ENCODE data around the gene SERINC5. TPM values are rescaled to one million over a fixed set of nuclear protein-coding genes. Genes with fewer than 3 reads are reported as not detected.

Gene SERINC5
- total RNA-seq, 4 donors from 2014 or later, result 19.5 to 32.8 (median 25.6) TPM

DNA sequence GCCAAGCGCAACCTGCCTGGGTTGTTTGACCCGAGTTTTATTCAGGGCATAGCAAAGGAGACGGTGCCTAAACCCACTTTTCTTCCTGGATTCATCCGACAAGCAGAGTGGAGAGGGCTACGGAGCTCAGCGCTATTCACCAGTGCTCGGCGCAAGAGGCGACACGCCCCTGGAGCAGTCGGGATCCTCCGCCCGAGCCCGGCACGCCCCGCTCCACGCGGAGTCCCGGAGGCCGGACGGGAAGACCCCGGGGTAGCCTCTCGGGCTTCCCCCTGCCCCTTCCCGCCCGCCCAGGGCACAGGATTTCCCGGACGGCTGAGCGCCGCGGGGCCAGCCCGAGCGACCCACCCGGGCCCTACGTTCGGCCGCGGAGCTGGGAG is 427 bp downstream of the SERINC5 start:
- TF ChIP-seq, protein P1, sequence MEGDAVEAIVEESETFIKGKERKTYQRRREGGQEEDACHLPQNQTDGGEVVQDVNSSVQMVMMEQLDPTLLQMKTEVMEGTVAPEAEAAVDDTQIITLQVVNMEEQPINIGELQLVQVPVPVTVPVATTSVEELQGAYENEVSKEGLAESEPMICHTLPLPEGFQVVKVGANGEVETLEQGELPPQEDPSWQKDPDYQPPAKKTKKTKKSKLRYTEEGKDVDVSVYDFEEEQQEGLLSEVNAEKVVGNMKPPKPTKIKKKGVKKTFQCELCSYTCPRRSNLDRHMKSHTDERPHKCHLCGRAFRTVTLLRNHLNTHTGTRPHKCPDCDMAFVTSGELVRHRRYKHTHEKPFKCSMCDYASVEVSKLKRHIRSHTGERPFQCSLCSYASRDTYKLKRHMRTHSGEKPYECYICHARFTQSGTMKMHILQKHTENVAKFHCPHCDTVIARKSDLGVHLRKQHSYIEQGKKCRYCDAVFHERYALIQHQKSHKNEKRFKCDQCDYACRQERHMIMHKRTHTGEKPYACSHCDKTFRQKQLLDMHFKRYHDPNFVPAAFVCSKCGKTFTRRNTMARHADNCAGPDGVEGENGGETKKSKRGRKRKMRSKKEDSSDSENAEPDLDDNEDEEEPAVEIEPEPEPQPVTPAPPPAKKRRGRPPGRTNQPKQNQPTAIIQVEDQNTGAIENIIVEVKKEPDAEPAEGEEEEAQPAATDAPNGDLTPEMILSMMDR (IDR thresholded peaks at IDR 0.05), result no peak

DNA sequence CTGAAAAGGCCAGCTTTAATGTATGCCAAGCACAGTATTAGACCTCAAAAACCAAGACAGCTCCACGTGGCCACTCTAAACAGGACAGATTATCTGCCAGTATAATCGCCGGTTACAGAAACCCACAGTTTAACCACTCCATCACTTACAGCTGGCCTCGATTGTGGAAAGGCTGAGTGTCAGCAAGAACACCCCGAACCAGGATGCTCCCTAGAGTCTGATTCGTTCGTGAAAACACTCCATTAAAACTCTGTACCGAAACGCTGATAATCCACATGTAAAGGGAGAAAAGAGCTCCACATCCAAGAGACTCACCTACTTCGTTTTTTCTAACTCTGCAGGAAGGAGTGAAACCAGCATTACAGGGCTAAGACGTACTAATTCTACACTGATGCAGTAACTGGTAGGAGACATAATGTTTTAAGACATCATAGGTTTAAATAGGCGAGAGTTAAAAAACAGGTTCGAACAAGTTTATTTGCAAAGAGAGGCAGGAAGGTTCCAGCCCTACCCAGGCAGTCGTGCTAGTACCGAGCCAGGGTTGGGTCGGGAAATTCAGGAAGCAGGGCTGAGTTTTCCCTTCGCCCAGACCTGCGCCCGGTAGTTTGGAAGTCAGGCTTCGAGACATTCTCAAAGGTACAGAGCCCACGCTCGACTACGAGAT is 949 bp downstream of the SERINC5 start:
- TF ChIP-seq, protein P1 (IDR thresholded peaks at IDR 0.05), result no peak
- ATAC-seq (ENCODE audit: low FRiP score) (peak; percentile 11), DNase-seq (ENCODE audit: low spot score) (no peak)

More for the DNA sequence above, 427 bp downstream of the SERINC5 start:
- ATAC-seq (ENCODE audit: low FRiP score) (peak; percentile 83), DNase-seq (ENCODE audit: low spot score) (no peak)

DNA sequence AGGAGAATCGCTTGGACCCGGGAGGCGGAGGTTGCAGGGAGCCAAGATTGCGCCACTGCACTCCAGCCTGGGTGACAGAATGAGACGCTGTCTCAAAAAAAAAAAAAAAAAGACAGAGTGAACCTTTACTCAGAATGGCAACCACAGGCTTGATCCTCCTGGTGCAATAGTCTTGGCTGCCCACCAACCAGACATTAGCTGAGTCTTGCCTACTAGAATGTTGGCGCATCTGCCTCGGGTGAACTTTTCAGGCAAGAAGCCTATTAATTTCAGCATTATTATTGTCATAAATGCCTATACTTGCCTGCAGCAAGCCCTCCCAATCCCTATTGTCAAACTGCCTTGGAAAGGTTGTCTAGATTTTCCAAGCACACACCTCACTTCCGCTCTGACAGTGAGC is 4.2 kb downstream of the SERINC5 start:
- TF ChIP-seq, protein P1 (IDR thresholded peaks at IDR 0.05), result no peak
- ATAC-seq (ENCODE audit: low FRiP score) (no peak), DNase-seq (ENCODE audit: low spot score) (no peak)

DNA sequence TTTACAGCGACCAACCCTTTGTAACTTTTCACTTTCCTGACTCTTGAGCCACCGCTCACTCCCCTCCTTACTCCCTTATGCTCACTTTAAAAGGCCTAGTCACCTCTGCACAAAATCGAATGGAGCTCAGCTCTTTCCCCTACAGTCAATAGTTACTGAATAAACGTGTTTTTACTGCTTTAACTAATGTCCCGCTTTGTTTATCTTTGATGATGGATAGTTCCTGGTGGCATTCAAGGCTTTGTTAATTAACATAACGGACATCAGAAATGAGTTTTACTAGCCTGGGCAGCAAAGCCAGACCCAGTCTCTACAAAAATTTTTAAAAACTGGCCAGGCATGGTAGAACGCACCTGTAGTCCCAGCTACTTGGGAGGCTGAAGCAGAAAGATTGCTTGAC is 5.0 kb downstream of the SERINC5 start:
- TF ChIP-seq, protein P1 (IDR thresholded peaks at IDR 0.05), result no peak
- ATAC-seq (ENCODE audit: low FRiP score) (no peak), DNase-seq (ENCODE audit: low spot score) (no peak)

DNA sequence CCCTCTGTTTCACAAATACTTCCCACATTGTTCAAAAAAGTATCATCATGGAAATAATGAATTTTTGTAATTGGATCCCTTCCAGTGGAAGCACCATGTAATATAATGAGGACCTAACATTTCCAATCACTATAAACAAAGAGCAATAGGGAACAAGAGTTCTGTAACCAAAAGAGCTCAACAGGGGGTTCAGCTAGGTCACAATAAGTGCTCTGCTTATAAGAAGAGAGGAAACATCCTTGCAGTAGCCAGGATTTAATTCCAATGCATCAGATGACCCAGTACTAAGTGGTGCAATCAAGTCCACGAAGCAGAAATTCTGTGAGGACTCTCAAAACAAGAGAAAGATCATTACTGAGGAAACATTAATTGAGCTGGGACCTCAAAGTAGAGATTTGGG is 5.9 kb downstream of the SERINC5 start:
- no peak for DNase-seq (ENCODE audit: low spot score)
- ATAC-seq (ENCODE audit: low FRiP score), result no peak
- TF ChIP-seq, protein P1 (IDR thresholded peaks at IDR 0.05), result no peak

DNA sequence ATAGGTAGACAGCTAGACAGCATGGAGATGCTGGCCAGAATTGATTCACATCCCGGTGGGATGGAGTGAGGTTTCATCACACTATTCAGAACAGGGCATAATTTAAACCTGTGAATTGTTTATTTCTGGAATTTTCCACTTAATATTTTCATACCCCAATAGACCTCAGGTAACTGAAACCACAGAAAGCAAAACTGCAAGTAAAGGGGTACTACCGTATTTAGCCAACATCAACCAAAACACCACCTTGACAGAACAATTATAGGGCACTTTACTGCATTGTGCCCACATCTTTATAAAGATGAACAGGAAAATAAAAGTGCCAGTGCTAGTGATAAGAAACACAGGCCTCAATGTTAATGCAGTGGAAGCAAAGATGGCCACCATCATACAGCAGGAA is 7.5 kb downstream of the SERINC5 start:
- DNase-seq (ENCODE audit: low spot score) (no peak), ATAC-seq (ENCODE audit: low FRiP score) (no peak)
- TF ChIP-seq, protein P1 (IDR thresholded peaks at IDR 0.05), result no peak

DNA sequence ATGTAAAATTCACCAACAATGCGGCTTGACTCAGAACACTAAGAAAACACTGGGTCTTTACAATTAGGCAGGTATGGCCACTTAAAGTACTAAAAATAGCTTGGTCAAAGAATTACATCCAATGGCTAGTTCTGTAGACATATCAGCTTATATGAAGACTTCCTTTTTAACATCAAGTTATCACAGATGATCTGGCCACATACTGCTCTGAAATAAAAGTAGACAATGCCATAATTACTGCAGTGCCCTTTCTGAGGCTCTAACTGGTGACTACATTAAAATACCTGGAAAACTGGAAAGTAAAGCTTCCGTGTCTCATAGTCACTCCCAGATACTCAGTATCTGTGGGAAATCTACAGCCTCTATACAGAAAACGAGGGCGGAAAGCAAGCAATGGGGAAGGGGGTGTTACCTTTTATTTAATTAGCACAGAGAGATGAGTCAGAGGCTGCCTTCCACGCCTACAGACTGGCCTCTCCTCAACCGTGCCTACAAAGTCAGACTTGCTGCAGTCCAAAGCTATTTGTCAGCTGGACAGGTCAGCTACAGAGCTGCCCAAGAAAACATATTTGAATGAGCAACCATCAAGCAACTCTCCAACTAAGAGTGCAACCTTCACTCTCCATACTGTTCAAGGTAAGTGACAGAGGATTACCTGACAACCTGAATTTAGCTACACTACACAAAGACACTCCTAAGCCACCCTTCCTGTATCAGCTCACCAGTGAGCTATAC is 8.7 kb downstream of the SERINC5 start:
- ATAC-seq (ENCODE audit: low FRiP score) (peak; percentile 99), DNase-seq (ENCODE audit: low spot score) (peak; percentile 36)
- TF ChIP-seq, protein P1 (IDR thresholded peaks at IDR 0.05), result no peak

Data from omental fat pad (tissue), 4 donors.